ENCODE data around the gene SSTR1.

GRCh38 chr14:38197001-38197783 is 10.5 kb upstream of the SSTR1 start:
- TF ChIP-seq CTCF (IDR thresholded peaks at IDR 0.05; ENCODE audit: low read depth, low read length, poor library complexity, severe bottlenecking): peak; percentile 70
- no peak for TF ChIP-seq EZH2phosphoT487 (IDR thresholded peaks at IDR 0.05; ENCODE audit: borderline replicate concordance, low read length)
